ENCODE data around the gene CASK.

Gene CASK

DNA sequence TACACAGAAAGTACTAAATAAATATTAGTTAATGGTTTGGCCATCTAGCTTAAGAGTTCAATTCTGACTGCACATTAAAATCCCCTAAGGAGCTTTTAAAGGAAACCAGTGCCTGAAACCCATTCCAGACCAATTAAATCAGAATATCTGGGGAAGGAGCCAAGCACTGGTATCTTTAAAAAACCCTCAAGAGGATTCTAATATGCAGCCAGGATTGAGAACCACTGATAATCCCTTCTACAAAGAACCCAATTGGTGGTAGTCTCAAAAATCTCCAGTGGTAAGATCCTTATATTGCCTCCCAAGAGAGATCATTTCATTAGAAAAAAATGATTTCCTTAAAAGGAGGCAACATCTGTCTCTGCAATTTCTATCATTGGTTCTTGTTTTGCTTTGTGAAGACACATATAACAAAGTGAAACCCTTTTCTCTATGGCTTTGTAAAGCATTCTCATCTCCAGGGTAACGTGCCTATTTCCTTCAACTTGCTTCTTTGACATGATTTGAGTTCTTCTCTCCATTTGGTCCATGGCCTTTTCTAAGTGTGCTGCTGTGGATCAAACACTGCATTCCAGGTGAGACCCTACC, 231.1 kb downstream of the CASK start:
- ATAC-seq: no peak
- TF ChIP-seq CSDC2 (CRISPR knock-in tag; IDR thresholded peaks at IDR 0.05): no peak
- peak; percentile 50; the same call in 1 of the 2 replicates for TF ChIP-seq ISL1 (CRISPR knock-in tag; IDR thresholded peaks at IDR 0.05)

DNA sequence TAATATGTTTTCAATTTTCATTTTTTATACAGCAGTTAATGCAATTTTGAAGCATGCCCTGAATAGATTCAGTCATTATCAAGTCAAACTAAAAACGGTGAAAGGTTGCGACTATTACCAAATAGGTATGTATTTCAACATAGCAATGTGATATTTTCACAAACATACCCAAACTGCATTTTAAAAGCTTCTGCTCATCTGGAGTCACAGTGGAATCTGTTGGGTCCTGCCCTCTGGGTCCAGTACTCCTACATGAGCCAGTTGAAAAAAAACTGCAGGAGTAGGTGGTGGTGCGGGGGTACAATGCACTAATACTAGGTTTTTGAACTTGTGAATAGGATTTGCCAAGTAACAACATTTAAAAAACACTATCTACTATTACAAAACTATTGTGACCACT, 233.6 kb downstream of the CASK start:
- TF ChIP-seq OSR1 (CRISPR knock-in tag; IDR thresholded peaks at IDR 0.05): no peak
- no peak for TF ChIP-seq CSRNP3 (CRISPR knock-in tag; IDR thresholded peaks at IDR 0.05)
- no peak for TF ChIP-seq ZC3H10 (CRISPR knock-in tag; IDR thresholded peaks at IDR 0.05)
- no peak for TF ChIP-seq TSHZ2 (CRISPR knock-in tag; IDR thresholded peaks at IDR 0.05)
- TF ChIP-seq PPARA (CRISPR knock-in tag; IDR thresholded peaks at IDR 0.05; ENCODE audit: borderline replicate concordance): no peak
- no peak for TF ChIP-seq CREB5 (CRISPR knock-in tag; IDR thresholded peaks at IDR 0.05; ENCODE audit: low read depth)
- no peak for TF ChIP-seq TOX (CRISPR knock-in tag; IDR thresholded peaks at IDR 0.05; ENCODE audit: borderline replicate concordance)
- TF ChIP-seq, protein P1, sequence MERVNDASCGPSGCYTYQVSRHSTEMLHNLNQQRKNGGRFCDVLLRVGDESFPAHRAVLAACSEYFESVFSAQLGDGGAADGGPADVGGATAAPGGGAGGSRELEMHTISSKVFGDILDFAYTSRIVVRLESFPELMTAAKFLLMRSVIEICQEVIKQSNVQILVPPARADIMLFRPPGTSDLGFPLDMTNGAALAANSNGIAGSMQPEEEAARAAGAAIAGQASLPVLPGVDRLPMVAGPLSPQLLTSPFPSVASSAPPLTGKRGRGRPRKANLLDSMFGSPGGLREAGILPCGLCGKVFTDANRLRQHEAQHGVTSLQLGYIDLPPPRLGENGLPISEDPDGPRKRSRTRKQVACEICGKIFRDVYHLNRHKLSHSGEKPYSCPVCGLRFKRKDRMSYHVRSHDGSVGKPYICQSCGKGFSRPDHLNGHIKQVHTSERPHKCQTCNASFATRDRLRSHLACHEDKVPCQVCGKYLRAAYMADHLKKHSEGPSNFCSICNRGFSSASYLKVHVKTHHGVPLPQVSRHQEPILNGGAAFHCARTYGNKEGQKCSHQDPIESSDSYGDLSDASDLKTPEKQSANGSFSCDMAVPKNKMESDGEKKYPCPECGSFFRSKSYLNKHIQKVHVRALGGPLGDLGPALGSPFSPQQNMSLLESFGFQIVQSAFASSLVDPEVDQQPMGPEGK (CRISPR knock-in tag; IDR thresholded peaks at IDR 0.05; ENCODE audit: borderline replicate concordance): no peak
- TF ChIP-seq ZNF8 (CRISPR knock-in tag; IDR thresholded peaks at IDR 0.05): no peak
- TF ChIP-seq ARNTL (CRISPR knock-in tag; IDR thresholded peaks at IDR 0.05; ENCODE audit: borderline replicate concordance, low read depth): no peak
- no peak for ATAC-seq

DNA sequence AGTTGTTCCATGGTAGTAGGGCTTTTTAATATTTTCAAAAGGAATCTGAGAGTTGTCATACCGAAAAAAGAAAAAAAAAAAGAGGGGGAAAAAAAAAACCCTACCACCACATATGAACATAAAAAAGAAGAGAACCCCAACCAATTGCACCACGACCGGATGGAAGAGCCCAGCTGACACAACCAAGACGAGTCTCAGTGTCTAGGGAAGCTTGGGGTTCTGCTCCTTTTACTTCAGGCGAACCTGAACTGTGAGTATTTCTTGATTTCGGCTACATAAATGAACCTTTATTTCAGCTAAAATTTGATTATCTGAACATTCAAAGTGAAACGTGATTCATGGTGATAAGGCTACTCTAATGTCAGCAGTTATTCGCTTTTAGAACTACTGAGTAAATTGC, 234.5 kb downstream of the CASK start, which contains the start of gene GPR34:
Gene GPR34, plus strand, starts transcription at position 139 of the 400 bp plus-strand sequence. CDS start 6,661 bp downstream, outside the sequence.
- TF ChIP-seq CSRNP3 (CRISPR knock-in tag; IDR thresholded peaks at IDR 0.05) (no peak), ZFP30 (CRISPR knock-in tag; IDR thresholded peaks at IDR 0.05) (no peak), ZFP3 (CRISPR knock-in tag; IDR thresholded peaks at IDR 0.05) (no peak), ARNTL (CRISPR knock-in tag; IDR thresholded peaks at IDR 0.05; ENCODE audit: borderline replicate concordance, low read depth) (no peak), ISL1 (CRISPR knock-in tag; IDR thresholded peaks at IDR 0.05) (no peak), CSDC2 (CRISPR knock-in tag; IDR thresholded peaks at IDR 0.05) (no peak), GLIS3 (CRISPR knock-in tag; IDR thresholded peaks at IDR 0.05) (no peak), ZC3H10 (CRISPR knock-in tag; IDR thresholded peaks at IDR 0.05) (no peak), ZNF70 (CRISPR knock-in tag; IDR thresholded peaks at IDR 0.05) (no peak), ESRRG (CRISPR knock-in tag; IDR thresholded peaks at IDR 0.05) (no peak), CREB5 (CRISPR knock-in tag; IDR thresholded peaks at IDR 0.05; ENCODE audit: low read depth) (no peak), BACH2 (CRISPR knock-in tag; IDR thresholded peaks at IDR 0.05; ENCODE audit: borderline replicate concordance) (no peak)
- ATAC-seq: no peak

Data from SK-N-SH treated with all-trans-retinoic acid at 6 μM for 48 hours (cell line).